ENCODE data around the gene GAGE12J. TPM values are rescaled to one million over a fixed set of nuclear protein-coding genes. Genes with fewer than 3 reads are reported as not detected.
A peak's percentile ranks its signal among the peaks of the same experiment; 100 is the strongest.
"Not testable (repeated sequence)": the region's sequence is repeated elsewhere in the genome, so short reads cannot be mapped to it uniquely, and the experiment has no call there.

GAGE12J gene
- total RNA-seq, 1 donor from 2014 or later: not detected

GRCh38 chrX:49308604-49309269, 13.1 kb upstream of the GAGE12J start:
- Histone ChIP-seq H3K9me3 (no peaks in the 10 kb centered on the region), H3K36me3 (no peaks in the 10 kb centered on the region), H3K27ac (peak overlapping the region; percentile 58 to 62), H3K4me1 (no peaks in the 10 kb centered on the region), H3K27me3 (no peaks in the 10 kb centered on the region), H3K4me3 (peak overlapping the region; percentile 41 to 59)
- intact Hi-C loops (cut with DNase I): no loop called here
- TF ChIP-seq, protein P1, sequence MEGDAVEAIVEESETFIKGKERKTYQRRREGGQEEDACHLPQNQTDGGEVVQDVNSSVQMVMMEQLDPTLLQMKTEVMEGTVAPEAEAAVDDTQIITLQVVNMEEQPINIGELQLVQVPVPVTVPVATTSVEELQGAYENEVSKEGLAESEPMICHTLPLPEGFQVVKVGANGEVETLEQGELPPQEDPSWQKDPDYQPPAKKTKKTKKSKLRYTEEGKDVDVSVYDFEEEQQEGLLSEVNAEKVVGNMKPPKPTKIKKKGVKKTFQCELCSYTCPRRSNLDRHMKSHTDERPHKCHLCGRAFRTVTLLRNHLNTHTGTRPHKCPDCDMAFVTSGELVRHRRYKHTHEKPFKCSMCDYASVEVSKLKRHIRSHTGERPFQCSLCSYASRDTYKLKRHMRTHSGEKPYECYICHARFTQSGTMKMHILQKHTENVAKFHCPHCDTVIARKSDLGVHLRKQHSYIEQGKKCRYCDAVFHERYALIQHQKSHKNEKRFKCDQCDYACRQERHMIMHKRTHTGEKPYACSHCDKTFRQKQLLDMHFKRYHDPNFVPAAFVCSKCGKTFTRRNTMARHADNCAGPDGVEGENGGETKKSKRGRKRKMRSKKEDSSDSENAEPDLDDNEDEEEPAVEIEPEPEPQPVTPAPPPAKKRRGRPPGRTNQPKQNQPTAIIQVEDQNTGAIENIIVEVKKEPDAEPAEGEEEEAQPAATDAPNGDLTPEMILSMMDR (IDR thresholded peaks at IDR 0.05): no peak
- DNase-seq (ENCODE audit: low spot score in 2 of 2): no peak

DNA sequence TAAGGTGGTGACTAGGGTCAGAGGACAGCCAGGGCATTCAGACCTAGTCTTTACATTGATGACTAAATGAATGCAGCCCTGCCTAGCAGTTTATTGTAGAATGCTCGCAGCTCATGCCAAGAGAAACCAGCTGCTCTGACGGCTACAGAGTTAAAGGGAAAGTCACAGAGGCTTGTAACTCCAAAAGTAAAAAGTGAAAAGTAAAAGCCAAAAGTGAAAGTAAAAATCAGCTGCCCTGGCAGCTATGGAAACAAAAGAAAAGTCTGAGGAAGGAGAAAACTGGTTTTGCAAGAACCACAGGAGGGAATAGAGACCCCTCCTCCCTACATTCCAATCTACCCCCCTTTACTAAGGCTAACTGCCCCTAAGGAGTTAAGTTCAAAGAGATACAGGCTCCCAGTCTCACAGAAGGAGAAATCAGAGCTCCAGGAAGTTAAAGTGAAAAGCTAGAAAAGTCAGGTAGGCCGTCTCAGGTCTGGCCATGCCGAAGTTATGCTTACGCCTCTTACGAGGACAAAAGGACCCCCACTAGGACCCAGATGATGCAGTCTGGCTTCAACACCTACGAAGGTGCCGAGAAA, 12.3 kb upstream of the GAGE12J start:
- TF ChIP-seq, protein P1 (IDR thresholded peaks at IDR 0.05): no peak
- intact Hi-C loops (cut with DNase I): no loop called here

DNA sequence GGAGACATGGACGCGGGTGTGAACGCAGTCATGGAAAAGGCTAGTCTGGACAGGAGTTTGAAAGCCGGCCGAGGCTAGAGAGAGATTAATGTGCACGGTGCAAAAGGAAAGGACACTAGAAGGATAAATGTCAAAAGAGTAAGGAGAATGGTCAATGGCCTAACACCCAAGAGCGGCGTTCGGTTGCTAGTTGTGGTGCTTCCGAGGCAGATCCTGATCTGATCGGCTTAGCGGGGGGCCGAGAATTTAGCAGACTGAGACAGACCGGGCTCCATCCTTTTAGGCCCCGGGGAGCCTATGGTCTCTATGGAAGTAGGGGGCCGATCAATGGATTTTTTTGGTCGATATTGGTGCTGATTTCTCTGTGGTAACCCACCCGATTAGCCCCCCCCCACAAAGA, 11.5 kb upstream of the GAGE12J start:
- no peaks in the 10 kb centered on the region for H3K4me1 ChIP-seq
- TF ChIP-seq, protein P1 (IDR thresholded peaks at IDR 0.05): no peak
- no peaks in the 10 kb centered on the region for H3K36me3 ChIP-seq
- peak overlapping the region in 1 of 2 donors; percentile 59 for H3K4me3 ChIP-seq
- intact Hi-C loops (cut with DNase I): no loop called here
- H3K27me3 ChIP-seq: no peaks in the 10 kb centered on the region
- no peak overlapping the region for H3K27ac ChIP-seq
- DNase-seq (ENCODE audit: low spot score in 2 of 2): no peak
- H3K9me3 ChIP-seq: no peaks in the 10 kb centered on the region

More for the DNA sequence above, 12.3 kb upstream of the GAGE12J start:
- DNase-seq (ENCODE audit: low spot score in 2 of 2): no peak
- H3K27ac ChIP-seq: peak overlapping the region; percentile 58 to 62
- no peaks in the 10 kb centered on the region for H3K27me3 ChIP-seq
- H3K36me3 ChIP-seq: no peaks in the 10 kb centered on the region
- peak overlapping the region; percentile 41 to 59 for H3K4me3 ChIP-seq
- no peaks in the 10 kb centered on the region for H3K9me3 ChIP-seq
- no peaks in the 10 kb centered on the region for H3K4me1 ChIP-seq

- intact Hi-C loops (cut with DNase I): no loop called here
- no peak for DNase-seq (ENCODE audit: low spot score in 2 of 2)
Observed at GRCh38 chrX:49312176-49312575, 9.7 kb upstream of the GAGE12J start.

DNA sequence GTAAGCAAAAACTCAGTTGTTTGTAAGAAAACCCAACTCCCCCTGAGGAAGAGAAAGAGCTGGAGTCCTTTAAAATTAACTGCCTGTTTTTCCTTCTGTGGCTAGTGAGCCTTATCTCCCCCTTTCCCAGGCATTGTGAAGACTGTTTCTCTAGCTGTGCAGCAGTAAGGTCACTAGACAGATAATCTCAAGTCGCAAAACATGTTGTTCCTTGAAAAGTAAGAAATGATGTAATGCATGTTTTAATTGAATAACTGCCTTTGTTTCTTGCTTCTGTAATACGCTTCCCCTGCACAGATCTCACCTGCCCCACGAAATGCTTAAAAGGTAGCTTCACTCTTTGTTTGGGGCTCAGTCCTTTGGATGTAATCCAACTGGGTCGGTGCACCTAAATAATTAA, 5.8 kb upstream of the GAGE12J start:
- intact Hi-C loops (cut with DNase I): no loop called here
- no peak for DNase-seq (ENCODE audit: low spot score in 2 of 2)
- Histone ChIP-seq H3K27ac (no peak overlapping the region), H3K4me1 (no peaks in the 10 kb centered on the region), H3K4me3 (no peak overlapping the region), H3K27me3 (no peaks in the 10 kb centered on the region), H3K9me3 (no peaks in the 10 kb centered on the region), H3K36me3 (no peaks in the 10 kb centered on the region)
- TF ChIP-seq, protein P1 (IDR thresholded peaks at IDR 0.05): no peak

More at GRCh38 chrX:49312176-49312575, 9.7 kb upstream of the GAGE12J start:
- no peaks in the 10 kb centered on the region for H3K9me3 ChIP-seq
- no peaks in the 10 kb centered on the region for H3K36me3 ChIP-seq
- TF ChIP-seq, protein P1 (IDR thresholded peaks at IDR 0.05): no peak
- H3K27me3 ChIP-seq: no peaks in the 10 kb centered on the region
- no peak overlapping the region for H3K27ac ChIP-seq
- no peaks in the 10 kb centered on the region for H3K4me1 ChIP-seq
- H3K4me3 ChIP-seq: no peak overlapping the region

- H3K27me3 ChIP-seq; H3K27ac ChIP-seq; H3K4me1 ChIP-seq; H3K9me3 ChIP-seq; DNase-seq (ENCODE audit: low spot score in 2 of 2); H3K4me3 ChIP-seq; H3K36me3 ChIP-seq; intact Hi-C loops (cut with DNase I): not testable (repeated sequence)
Observed at GRCh38 chrX:49322266-49322665, 429 bp downstream of the GAGE12J start.

GRCh38 chrX:49323735-49324134, 1.9 kb downstream of the GAGE12J start:
- H3K36me3 ChIP-seq; DNase-seq (ENCODE audit: low spot score in 2 of 2); H3K4me3 ChIP-seq; H3K9me3 ChIP-seq; H3K4me1 ChIP-seq; H3K27me3 ChIP-seq; intact Hi-C loops (cut with DNase I); H3K27ac ChIP-seq: not testable (repeated sequence)

GRCh38 chrX:49330421-49330820, 8.6 kb downstream of the GAGE12J start:
- H3K27ac ChIP-seq; intact Hi-C loops (cut with DNase I); H3K4me3 ChIP-seq; DNase-seq (ENCODE audit: low spot score in 2 of 2); H3K27me3 ChIP-seq; H3K36me3 ChIP-seq; H3K4me1 ChIP-seq; H3K9me3 ChIP-seq: not testable (repeated sequence)

DNA sequence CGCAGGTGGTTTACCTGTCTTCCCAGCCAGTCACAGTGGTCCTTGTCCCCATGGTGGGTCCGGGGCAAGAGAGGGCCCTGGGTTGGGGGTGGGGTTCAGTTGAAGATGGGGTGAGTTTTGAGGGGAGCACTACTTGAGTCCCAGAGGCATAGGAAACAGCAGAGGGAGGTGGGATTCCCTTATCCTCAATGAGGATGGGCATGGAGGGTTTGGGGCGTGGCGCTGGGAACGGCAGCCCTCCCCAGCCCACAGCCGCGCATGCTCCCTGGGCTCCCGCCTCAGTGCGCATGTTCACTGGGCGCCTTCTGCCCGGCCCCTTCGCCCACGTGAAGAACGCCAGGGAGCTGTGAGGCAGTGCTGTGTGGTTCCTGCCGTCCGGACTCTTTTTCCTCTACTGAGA, 9.4 kb downstream of the GAGE12J start, which contains the start of gene GAGE13:
TSS of gene GAGE13 (plus strand) at position 301 of the 400 bp plus-strand sequence. CDS start 1,156 bp downstream, outside the sequence.
- DNase-seq (ENCODE audit: low spot score in 2 of 2); H3K36me3 ChIP-seq; H3K4me3 ChIP-seq; H3K27me3 ChIP-seq; H3K4me1 ChIP-seq; intact Hi-C loops (cut with DNase I); H3K9me3 ChIP-seq; H3K27ac ChIP-seq: not testable (repeated sequence)
